HepG2 (cell line): ENCODE measurements around the gene GFRA3. TPM values are rescaled to one million over a fixed set of nuclear protein-coding genes. Genes with fewer than 3 reads are reported as not detected.

ENCODE experiments used
- CEBPB ChIP-seq: IDR thresholded peaks from 2 replicates; pipeline ENCODE4 v1.6.1; 2011; ENCODE audit warnings: low read depth, low read length, improper control_type of control experiment, borderline replicate concordance
- GATAD2A ChIP-seq: IDR thresholded peaks from 2 replicates; pipeline ENCODE4 v1.6.1; 2016
- KAT8 ChIP-seq: IDR thresholded peaks from 2 replicates; pipeline ENCODE4 v1.6.1; 2016; ENCODE audit warnings: missing genetic modification reagents, missing compliant biosample characterization
- KDM4B ChIP-seq: sonication (generic); formaldehyde crosslinking; IDR thresholded peaks from 2 replicates; pipeline ENCODE4 v1.4.0; 2020; ENCODE audit warnings: missing genetic modification reagents
- KLF16 ChIP-seq, 2 experiments: sonication (generic) in 1 of 2; formaldehyde crosslinking in 1 of 2; IDR thresholded peaks; 2 replicates each; pipeline versions ENCODE4 v1.6.1 to v1.8.0; 2016 to 2023; ENCODE audit warnings: missing genetic modification reagents in 2 of 2, missing compliant biosample characterization in 1 of 2
- KLF9 ChIP-seq: IDR thresholded peaks from 2 replicates; pipeline ENCODE4 v1.6.1; 2016; ENCODE audit warnings: low read depth
- MED1 ChIP-seq: sonication (generic); formaldehyde crosslinking; IDR thresholded peaks from 2 replicates; pipeline ENCODE4 v1.4.0; 2020; ENCODE audit warnings: missing genetic modification reagents
- MZF1 ChIP-seq: sonication (generic); formaldehyde crosslinking; IDR thresholded peaks from 2 replicates; pipeline ENCODE4 v1.8.1; 2023; ENCODE audit warnings: mild to moderate bottlenecking, missing genetic modification reagents, borderline replicate concordance
- RBM39 ChIP-seq: fragments of 200-400 bp; formaldehyde crosslinking; IDR thresholded peaks from one replicate; pipeline ENCODE4 v1.6.1; 2018; ENCODE audit warnings: antibody characterized with exemption, mild to moderate bottlenecking, low read depth, low read length; ENCODE audit not compliant: poor library complexity, severe bottlenecking
- RNF2 ChIP-seq: fragments of 450-650 bp; conservative IDR thresholded peaks from 2 replicates; pipeline ENCODE4 v1.6.1; 2016; ENCODE audit warnings: low read depth
- SKI ChIP-seq: fragments of 450-650 bp; IDR thresholded peaks from one replicate; pipeline ENCODE4 v1.6.1; 2018; ENCODE audit warnings: mild to moderate bottlenecking; ENCODE audit not compliant: partially characterized antibody
- SP5 ChIP-seq: IDR thresholded peaks from 2 replicates; pipeline ENCODE4 v1.6.1; 2016; ENCODE audit warnings: low read depth, borderline replicate concordance
- SUZ12 ChIP-seq: fragments of 150-350 bp; IDR thresholded peaks from 2 replicates; pipeline ENCODE4 v1.6.1; 2014; ENCODE audit warnings: low read depth, low read length
- ZNF296 ChIP-seq: sonication (generic); formaldehyde crosslinking; conservative IDR thresholded peaks from 2 replicates; pipeline ENCODE4 v1.5.0; 2020; ENCODE audit warnings: mild to moderate bottlenecking, missing genetic modification reagents
- ZNF350 ChIP-seq: sonication (generic); formaldehyde crosslinking; IDR thresholded peaks from 2 replicates; pipeline ENCODE4 v1.4.0; 2020; ENCODE audit warnings: mild to moderate bottlenecking, low read depth, missing genetic modification reagents, borderline replicate concordance
- ZNF609 ChIP-seq: sonication (generic); formaldehyde crosslinking; IDR thresholded peaks from 2 replicates; pipeline ENCODE4 v1.4.0; 2020; ENCODE audit warnings: mild to moderate bottlenecking, missing genetic modification reagents, borderline replicate concordance
- ZNF615 ChIP-seq: sonication (generic); formaldehyde crosslinking; IDR thresholded peaks from 2 replicates; pipeline ENCODE4 v1.5.0; 2020; ENCODE audit warnings: mild to moderate bottlenecking, missing genetic modification reagents, borderline replicate concordance
- polyA plus RNA-seq, 8 experiments: library from polyadenylated mRNA; depleted of rRNA in 3 of 8; stranded (reverse) in 7 of 8; unstranded in 1 of 8; fragments of >200 nt; fragmentation: Illumina TruSeq in 4 of 8; extraction: Trizol in 4 of 8; gene quantifications; 2 replicates each; pipeline versions ENCODE4 v1.2.1 to v1.2.3, GENCODE V29; 2011 to 2016; ENCODE audit warnings: low read depth in 4 of 8, missing spikeins in 1 of 8, mixed read lengths in 1 of 8; ENCODE audit not compliant: insufficient read depth in 1 of 8
- total RNA-seq, 5 experiments: library from RNA; depleted of rRNA; stranded (reverse); fragments of >200 nt; fragmentation: Illumina TruSeq; extraction: Trizol; gene quantifications; 2 replicates each; pipeline ENCODE4 v1.2.3, GENCODE V29; 2016; ENCODE audit warnings: low read depth in 1 of 5
- TF ChIP-seq, protein P1 (sequence below): sonication (generic); formaldehyde crosslinking; IDR thresholded peaks from 2 replicates; pipeline ENCODE4 v1.5.0; 2020; ENCODE audit warnings: missing genetic modification reagents
- TF ChIP-seq, protein P2 (sequence below): sonication (generic); formaldehyde crosslinking; IDR thresholded peaks from 2 replicates; pipeline ENCODE4 v1.8.1; 2023; ENCODE audit warnings: mild to moderate bottlenecking, moderate library complexity, missing genetic modification reagents

Gene GFRA3
- total and polyA plus RNA-seq, 2 of the 13 experiments (the other 11 are each of a cell fraction or from before 2014, with no cell fraction given): 0.27 to 0.30 TPM

- TF ChIP-seq KLF16 (CRISPR knock-in tag; IDR thresholded peaks at IDR 0.05): no peak
- TF ChIP-seq SUZ12: no peak
- TF ChIP-seq GATAD2A (CRISPR knock-in tag): peak; percentile 29; the same call in 1 of the 2 replicates
- TF ChIP-seq, protein P1, sequence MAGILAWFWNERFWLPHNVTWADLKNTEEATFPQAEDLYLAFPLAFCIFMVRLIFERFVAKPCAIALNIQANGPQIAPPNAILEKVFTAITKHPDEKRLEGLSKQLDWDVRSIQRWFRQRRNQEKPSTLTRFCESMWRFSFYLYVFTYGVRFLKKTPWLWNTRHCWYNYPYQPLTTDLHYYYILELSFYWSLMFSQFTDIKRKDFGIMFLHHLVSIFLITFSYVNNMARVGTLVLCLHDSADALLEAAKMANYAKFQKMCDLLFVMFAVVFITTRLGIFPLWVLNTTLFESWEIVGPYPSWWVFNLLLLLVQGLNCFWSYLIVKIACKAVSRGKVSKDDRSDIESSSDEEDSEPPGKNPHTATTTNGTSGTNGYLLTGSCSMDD (CRISPR knock-in tag): no peak
- TF ChIP-seq KLF9 (CRISPR knock-in tag): 0 out of 2 replicates have a peak, but pooled peaks have one; percentile 56
- no peak for TF ChIP-seq CEBPB
- peak; percentile 80 for TF ChIP-seq KAT8
- TF ChIP-seq ZNF296 (CRISPR knock-in tag): no peak
- TF ChIP-seq MED1: 0 out of 2 replicates have a peak, but pooled peaks have one; percentile 21
- TF ChIP-seq RNF2: no peak
- no peak for TF ChIP-seq ZNF615 (CRISPR knock-in tag)
- peak; percentile 88 for TF ChIP-seq SP5 (CRISPR knock-in tag)
- no peak for TF ChIP-seq SKI
- TF ChIP-seq RBM39: no peak
- TF ChIP-seq ZNF350 (CRISPR knock-in tag): peak; percentile 64
- no peak for TF ChIP-seq KDM4B (CRISPR knock-in tag)
- TF ChIP-seq, protein P2, sequence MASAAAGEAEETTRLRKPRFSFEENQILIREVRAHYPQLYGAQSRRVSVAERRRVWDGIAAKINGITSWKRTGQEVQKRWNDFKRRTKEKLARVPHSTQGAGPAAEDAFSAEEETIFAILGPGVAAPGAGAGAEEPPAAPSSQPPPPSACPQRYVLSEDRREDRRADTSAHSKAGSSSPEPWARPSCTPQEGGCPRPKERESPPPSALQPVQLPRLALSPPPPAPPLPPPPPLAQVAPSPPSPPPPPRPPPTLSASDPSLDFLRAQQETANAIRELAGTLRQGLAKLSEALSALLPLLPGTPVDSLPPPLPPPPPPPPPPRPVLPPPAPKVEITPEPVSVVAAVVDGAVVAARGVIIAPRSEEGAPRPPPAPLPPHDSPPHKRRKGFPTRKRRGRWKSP (CRISPR knock-in tag): 0 out of 2 replicates have a peak, but pooled peaks have one; percentile 52
- no peak for TF ChIP-seq ZNF609 (CRISPR knock-in tag)
- TF ChIP-seq MZF1: no peak
Observed at GRCh38 chr5:138213161-138214029, 61.0 kb downstream of the GFRA3 start, which contains the start of gene CDC23 (continued).
